Measurements from ENCODE around the gene PARP8. TPM values are rescaled to one million over a fixed set of nuclear protein-coding genes. Genes with fewer than 3 reads are reported as not detected.

Gene PARP8
- total RNA-seq, 2 experiments from 2014 or later, result 36.8 to 39.2 TPM

DNA sequence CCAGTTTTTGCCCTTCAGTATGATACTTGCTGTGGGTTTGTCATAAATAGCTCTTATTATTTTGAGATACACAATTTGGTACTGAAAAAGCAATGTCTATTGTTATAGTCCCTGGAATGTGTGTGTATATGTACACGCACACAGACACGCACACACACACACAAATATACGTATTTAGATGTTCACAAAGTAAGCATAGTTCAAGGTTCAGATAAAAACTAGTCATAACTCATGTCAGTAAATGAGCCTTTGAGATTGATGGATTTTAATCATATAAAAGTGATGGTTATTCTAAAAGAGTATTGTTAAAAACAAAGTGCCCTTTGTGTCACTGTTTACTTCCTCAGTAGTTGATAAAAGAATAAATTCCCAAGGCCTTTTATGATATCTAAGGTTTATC is 147.3 kb downstream of the PARP8 start:
- no TSS peak for BruUV-seq (replicated peaks)
- no peaks in the 10 kb centered on the region for H3K9me3 ChIP-seq (ENCODE audit: low read length)
- peaks cover 30% of the 10 kb centered on the region for H3K36me3 ChIP-seq (ENCODE audit: insufficient read depth, low read length)
- CTCF ChIA-PET (ENCODE audit: unreplicated experiment), result no interaction called here
- H2AFZ ChIP-seq (ENCODE audit: low read length), result no peak overlapping the region
- POLR2A ChIA-PET, result no interaction called here
- no peaks in the 10 kb centered on the region for H3K79me2 ChIP-seq (ENCODE audit: insufficient read depth, low read depth, low read length)
- H3K9me2 ChIP-seq (ENCODE audit: insufficient read depth, low read length), result no peaks in the 10 kb centered on the region
- H3K27ac ChIP-seq (ENCODE audit: low read depth, low read length, poor library complexity, severe bottlenecking), result no peak overlapping the region
- H3K4me3 ChIP-seq (ENCODE audit: low read depth, low read length, poor library complexity, severe bottlenecking), result no peak overlapping the region
- intact Hi-C loops (cut with micrococcal nuclease; ENCODE audit: unreplicated experiment), result no loop called here
- no peak for TF ChIP-seq EZH2phosphoT487 (IDR thresholded peaks at IDR 0.05; ENCODE audit: borderline replicate concordance, low read depth, low read length)
- TF ChIP-seq, protein P1, sequence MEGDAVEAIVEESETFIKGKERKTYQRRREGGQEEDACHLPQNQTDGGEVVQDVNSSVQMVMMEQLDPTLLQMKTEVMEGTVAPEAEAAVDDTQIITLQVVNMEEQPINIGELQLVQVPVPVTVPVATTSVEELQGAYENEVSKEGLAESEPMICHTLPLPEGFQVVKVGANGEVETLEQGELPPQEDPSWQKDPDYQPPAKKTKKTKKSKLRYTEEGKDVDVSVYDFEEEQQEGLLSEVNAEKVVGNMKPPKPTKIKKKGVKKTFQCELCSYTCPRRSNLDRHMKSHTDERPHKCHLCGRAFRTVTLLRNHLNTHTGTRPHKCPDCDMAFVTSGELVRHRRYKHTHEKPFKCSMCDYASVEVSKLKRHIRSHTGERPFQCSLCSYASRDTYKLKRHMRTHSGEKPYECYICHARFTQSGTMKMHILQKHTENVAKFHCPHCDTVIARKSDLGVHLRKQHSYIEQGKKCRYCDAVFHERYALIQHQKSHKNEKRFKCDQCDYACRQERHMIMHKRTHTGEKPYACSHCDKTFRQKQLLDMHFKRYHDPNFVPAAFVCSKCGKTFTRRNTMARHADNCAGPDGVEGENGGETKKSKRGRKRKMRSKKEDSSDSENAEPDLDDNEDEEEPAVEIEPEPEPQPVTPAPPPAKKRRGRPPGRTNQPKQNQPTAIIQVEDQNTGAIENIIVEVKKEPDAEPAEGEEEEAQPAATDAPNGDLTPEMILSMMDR (conservative IDR thresholded peaks at IDR 0.05; ENCODE audit: low read length), result no peak
- no peaks in the 10 kb centered on the region for H4K20me1 ChIP-seq (ENCODE audit: insufficient read depth, low read length)
- no peaks in the 10 kb centered on the region for H3K4me1 ChIP-seq (ENCODE audit: insufficient read depth, low read length, poor library complexity, severe bottlenecking)
- no peak for DNase-seq (ENCODE audit: low spot score)
- H3K4me2 ChIP-seq (ENCODE audit: low read length), result no peak overlapping the region

DNA sequence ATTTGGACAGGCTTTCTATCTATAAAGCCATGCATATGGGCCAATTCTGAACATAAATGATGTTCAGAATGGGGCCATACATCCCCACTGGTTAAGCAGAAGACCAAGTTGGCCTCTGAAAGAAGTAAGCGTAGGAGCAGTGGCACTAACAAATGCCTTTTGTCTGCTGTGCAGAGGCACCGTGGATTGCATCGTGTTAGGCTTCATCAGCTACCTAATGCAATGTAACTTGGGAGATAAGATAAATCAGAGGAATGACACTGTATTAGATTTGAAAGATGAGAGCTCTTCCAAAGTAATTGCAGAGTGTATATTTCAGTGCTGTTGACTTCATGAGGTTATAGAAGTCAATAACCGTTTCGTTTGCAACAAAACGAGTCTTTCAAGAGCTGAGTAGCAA is 148.1 kb downstream of the PARP8 start:
- Histone ChIP-seq H3K9me3 (ENCODE audit: low read length) (no peaks in the 10 kb centered on the region), H4K20me1 (ENCODE audit: insufficient read depth, low read length) (no peaks in the 10 kb centered on the region), H3K4me1 (ENCODE audit: insufficient read depth, low read length, poor library complexity, severe bottlenecking) (no peaks in the 10 kb centered on the region), H3K27ac (ENCODE audit: low read depth, low read length, poor library complexity, severe bottlenecking) (no peak overlapping the region), H3K4me3 (ENCODE audit: low read depth, low read length, poor library complexity, severe bottlenecking) (no peak overlapping the region), H3K4me2 (ENCODE audit: low read length) (no peak overlapping the region), H3K9me2 (ENCODE audit: insufficient read depth, low read length) (no peaks in the 10 kb centered on the region), H3K36me3 (ENCODE audit: insufficient read depth, low read length) (peaks cover 33% of the 10 kb centered on the region), H2AFZ (ENCODE audit: low read length) (no peak overlapping the region), H3K79me2 (ENCODE audit: insufficient read depth, low read depth, low read length) (no peaks in the 10 kb centered on the region)
- TF ChIP-seq EZH2phosphoT487 (IDR thresholded peaks at IDR 0.05; ENCODE audit: borderline replicate concordance, low read depth, low read length), result no peak
- TF ChIP-seq, protein P1 (conservative IDR thresholded peaks at IDR 0.05; ENCODE audit: low read length), result no peak
- ChIA-PET CTCF (ENCODE audit: unreplicated experiment) (no interaction called here), POLR2A (interaction anchor here (2.8 kb wide), 1 partner anchor 10 kb away, joined by 7 read pairs; no protein-coding TSS in a partner anchor)
- no TSS peak for BruUV-seq (replicated peaks)
- DNase-seq (ENCODE audit: low spot score), result no peak
- intact Hi-C loops (cut with micrococcal nuclease; ENCODE audit: unreplicated experiment), result no loop called here

DNA sequence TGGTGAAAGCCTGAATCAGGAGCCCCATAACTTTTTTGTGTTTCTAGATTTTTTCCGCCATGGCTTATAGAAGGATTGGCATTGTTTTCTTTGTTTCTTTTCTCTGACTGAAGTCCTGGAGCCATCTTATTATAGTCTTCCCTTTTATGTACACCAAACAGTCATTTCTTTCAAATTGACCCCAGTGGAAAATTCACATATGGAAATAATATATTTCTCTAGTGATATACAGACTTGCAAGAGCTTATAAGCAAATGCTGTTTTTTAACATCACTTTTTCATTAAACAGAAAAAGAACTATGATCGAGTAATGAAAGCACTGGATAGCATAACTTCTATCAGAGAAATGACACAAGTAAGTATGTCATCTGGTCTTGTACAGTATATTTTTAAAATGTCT is 155.6 kb downstream of the PARP8 start:
- no peaks in the 10 kb centered on the region for H3K9me2 ChIP-seq (ENCODE audit: insufficient read depth, low read length)
- CTCF ChIA-PET (ENCODE audit: unreplicated experiment), result no interaction called here
- no peaks in the 10 kb centered on the region for H3K9me3 ChIP-seq (ENCODE audit: low read length)
- H3K27ac ChIP-seq (ENCODE audit: low read depth, low read length, poor library complexity, severe bottlenecking), result no peak overlapping the region
- H3K4me1 ChIP-seq (ENCODE audit: insufficient read depth, low read length, poor library complexity, severe bottlenecking), result no peaks in the 10 kb centered on the region
- H3K4me3 ChIP-seq (ENCODE audit: low read depth, low read length, poor library complexity, severe bottlenecking), result no peak overlapping the region
- H3K36me3 ChIP-seq (ENCODE audit: insufficient read depth, low read length), result peaks cover 53% of the 10 kb centered on the region
- POLR2A ChIA-PET, result no interaction called here
- H4K20me1 ChIP-seq (ENCODE audit: insufficient read depth, low read length), result no peaks in the 10 kb centered on the region
- no peak overlapping the region for H2AFZ ChIP-seq (ENCODE audit: low read length)
- TF ChIP-seq, protein P1 (conservative IDR thresholded peaks at IDR 0.05; ENCODE audit: low read length), result no peak
- TF ChIP-seq EZH2phosphoT487 (IDR thresholded peaks at IDR 0.05; ENCODE audit: borderline replicate concordance, low read depth, low read length), result no peak
- no peak overlapping the region for H3K4me2 ChIP-seq (ENCODE audit: low read length)
- intact Hi-C loops (cut with micrococcal nuclease; ENCODE audit: unreplicated experiment), result no loop called here
- BruUV-seq (replicated peaks), result no TSS peak
- H3K79me2 ChIP-seq (ENCODE audit: insufficient read depth, low read depth, low read length), result no peaks in the 10 kb centered on the region
- no peak for DNase-seq (ENCODE audit: low spot score)

Measured in OCI-LY7 (cell line).